Peyer's patch (tissue), 4 donors: ENCODE data around the gene CALN1.

Experiments
- POLR2A ChIP-seq, 2 donors: fragments of 450-650 bp; IDR thresholded peaks; one replicate each; pipeline ENCODE4 v1.5.1; 2017; ENCODE audit warnings: antibody characterized with exemption in 2 of 2, mild to moderate bottlenecking in 2 of 2, moderate library complexity in 2 of 2
- TF ChIP-seq, protein P1 (sequence below), 6 experiments: fragments of 450-650 bp in 4 of 6; fragments of 200-600 bp in 2 of 6; sonication (generic) in 1 of 6; IDR thresholded peaks; one replicate each; pipeline ENCODE4 v1.5.1; 2017 to 2019; ENCODE audit warnings: antibody characterized with exemption in 6 of 6, mild to moderate bottlenecking in 3 of 6, moderate library complexity in 1 of 6

DNA sequence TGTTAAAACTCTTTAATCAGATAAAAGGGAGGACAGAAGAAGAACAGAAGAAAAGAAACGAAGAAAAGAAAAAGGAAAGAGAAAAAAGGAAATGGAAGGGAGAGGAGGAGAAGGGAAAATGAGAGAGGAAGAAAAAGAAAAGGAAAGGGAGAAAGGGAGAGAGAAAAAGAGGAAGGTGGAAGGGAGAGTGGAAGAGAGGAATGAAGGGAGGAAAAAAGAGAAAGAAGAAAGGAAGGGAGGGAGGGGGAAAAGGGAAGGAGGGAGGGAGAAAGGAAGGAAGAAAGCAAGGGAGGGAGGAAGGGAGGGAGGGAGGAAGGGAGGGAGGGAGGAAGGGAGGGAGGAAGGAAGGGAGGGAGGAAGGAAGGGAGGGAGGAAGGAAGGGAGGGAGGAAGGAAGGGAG is 305.7 kb downstream of the CALN1 start:
- TF ChIP-seq, protein P1, sequence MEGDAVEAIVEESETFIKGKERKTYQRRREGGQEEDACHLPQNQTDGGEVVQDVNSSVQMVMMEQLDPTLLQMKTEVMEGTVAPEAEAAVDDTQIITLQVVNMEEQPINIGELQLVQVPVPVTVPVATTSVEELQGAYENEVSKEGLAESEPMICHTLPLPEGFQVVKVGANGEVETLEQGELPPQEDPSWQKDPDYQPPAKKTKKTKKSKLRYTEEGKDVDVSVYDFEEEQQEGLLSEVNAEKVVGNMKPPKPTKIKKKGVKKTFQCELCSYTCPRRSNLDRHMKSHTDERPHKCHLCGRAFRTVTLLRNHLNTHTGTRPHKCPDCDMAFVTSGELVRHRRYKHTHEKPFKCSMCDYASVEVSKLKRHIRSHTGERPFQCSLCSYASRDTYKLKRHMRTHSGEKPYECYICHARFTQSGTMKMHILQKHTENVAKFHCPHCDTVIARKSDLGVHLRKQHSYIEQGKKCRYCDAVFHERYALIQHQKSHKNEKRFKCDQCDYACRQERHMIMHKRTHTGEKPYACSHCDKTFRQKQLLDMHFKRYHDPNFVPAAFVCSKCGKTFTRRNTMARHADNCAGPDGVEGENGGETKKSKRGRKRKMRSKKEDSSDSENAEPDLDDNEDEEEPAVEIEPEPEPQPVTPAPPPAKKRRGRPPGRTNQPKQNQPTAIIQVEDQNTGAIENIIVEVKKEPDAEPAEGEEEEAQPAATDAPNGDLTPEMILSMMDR (IDR thresholded peaks at IDR 0.05): no peak
- TF ChIP-seq POLR2A (IDR thresholded peaks at IDR 0.05): no peak
